Left hindlimb (tissue), 1 donor: ENCODE results near the gene FBXL16.

Source experiments
- DNase-seq: peaks from one replicate; pipeline ENCODE4 v3.0.0-alpha.2; 2018

The FBXL16 gene

DNA sequence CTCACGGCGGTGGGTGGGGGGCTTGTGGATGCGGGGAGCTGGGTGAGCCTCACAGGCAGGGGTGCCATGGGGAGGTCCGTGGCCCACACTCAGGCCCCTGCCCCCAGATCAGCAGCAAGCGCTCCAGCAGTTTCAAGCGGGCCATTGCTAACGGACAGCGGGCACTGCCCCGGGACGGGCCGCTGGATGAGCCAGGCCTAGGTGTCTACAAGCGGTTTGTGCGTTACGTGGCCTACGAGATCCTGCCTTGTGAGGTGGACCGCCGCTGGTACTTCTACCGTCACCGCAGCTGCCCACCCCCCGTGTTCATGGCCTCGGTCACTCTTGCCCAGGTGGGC lies 29.1 kb downstream of the FBXL16 start:
- DNase-seq = no peak

DNA sequence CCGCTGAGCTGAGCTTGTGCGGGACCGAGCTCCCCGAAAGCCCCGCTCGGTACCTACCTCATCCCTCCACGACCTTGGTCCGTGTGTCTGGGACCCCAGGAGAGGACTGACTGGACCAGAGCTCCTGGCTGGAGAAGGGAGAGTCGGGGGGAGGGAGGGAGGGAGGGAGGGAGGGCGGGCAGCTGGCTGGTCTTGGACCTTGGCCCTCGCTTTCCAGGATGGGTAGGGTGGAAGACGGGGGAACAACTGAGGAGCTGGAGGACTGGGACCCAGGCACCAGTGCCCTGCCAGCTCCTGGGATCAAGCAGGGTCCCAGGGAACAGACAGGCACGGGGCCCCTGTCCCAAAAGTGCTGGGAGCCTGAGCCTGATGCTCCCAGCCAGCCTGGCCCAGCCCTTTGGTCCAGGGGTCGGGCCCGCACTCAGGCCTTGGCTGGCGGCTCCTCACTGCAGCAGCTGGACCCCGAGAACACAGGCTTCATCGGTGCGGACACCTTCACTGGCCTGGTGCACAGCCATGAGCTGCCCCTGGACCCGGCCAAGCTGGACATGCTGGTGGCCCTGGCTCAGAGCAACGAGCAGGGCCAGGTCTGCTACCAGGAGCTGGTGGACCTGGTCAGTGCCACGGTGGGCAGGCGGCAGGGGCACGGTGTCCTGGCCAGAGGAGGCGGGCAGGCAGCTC lies 29.6 kb downstream of the FBXL16 start:
- DNase-seq = no peak

DNA sequence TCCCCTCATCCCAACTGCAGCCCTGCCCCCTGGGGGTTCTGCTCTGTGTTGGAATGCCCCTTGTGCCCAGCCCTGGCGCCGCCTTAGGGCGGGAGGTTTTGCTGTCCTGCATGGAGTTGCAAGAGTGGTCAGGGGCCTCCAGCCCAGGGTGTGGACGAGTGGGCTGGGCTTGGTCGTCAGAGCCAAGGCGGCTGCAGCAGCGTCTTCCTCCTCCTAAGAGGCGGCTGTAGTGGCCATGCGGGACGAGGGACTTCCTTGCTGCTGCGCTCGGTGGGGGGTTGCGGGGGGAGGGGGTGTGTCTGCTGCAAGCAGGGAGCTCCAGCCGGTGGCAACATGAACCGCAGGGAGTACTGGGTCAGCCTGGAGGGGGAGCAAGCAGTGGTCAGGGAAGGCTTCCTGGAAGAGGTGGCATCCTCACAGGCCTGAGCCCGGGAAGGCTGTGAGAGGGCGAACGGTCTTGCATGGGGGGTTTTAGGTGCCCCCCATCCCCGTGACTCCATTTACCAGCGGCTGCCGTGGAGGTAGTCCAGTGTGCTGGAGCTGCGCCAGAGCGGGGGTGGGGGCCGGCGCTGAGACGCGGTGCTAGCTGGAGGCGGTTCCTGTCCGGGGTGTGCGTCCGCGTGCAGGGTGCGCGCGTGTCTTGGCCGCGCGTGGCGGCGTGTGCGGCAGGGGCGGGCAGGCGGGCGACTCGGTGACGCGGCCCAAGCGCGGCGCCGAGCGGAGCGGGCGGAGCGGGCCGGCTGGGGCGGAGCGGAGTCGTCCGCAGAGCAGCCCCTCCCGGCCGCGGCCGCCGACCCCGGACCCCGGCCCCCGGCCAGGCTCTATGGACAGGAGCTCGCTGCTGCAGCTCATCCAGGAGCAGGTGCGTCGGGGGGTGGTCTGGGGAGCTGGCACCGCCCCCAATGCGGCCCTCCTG lies 30.4 kb downstream of the FBXL16 start, which contains the start of gene RHBDL1:
RHBDL1 (plus strand) TSS at position 704 of the 916 bp plus-strand sequence; CDS start at position 824, 120 bp downstream.
- DNase-seq = no peak

- DNase-seq = no peak
Measured at GRCh38 chr16:674214-674881, 31.3 kb downstream of the FBXL16 start.

- no peak for DNase-seq
Measured at GRCh38 chr16:673399-673991, 32.1 kb downstream of the FBXL16 start.

- no peak for DNase-seq
Measured at GRCh38 chr16:672851-673250, 32.8 kb downstream of the FBXL16 start.

DNA sequence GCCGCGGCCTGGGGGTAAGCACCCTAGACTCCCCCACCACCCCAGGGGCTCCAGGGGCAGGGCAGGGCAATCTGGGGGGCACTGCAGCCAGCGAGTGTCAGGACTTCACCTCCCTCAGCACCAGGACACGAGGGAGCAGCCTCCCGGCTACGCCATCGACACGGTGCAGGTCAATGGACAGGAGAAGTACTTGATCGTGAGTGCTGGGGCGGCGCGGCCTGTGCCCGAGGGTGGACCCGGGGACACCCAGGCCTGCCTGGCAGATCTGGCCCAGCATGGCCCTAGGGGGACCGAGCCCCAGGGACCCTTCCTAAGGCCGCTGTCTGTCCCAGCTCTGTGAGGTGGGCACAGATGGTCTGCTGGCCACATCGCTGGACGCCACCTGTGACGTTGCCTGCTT lies 33.2 kb downstream of the FBXL16 start:
- no peak for DNase-seq

DNA sequence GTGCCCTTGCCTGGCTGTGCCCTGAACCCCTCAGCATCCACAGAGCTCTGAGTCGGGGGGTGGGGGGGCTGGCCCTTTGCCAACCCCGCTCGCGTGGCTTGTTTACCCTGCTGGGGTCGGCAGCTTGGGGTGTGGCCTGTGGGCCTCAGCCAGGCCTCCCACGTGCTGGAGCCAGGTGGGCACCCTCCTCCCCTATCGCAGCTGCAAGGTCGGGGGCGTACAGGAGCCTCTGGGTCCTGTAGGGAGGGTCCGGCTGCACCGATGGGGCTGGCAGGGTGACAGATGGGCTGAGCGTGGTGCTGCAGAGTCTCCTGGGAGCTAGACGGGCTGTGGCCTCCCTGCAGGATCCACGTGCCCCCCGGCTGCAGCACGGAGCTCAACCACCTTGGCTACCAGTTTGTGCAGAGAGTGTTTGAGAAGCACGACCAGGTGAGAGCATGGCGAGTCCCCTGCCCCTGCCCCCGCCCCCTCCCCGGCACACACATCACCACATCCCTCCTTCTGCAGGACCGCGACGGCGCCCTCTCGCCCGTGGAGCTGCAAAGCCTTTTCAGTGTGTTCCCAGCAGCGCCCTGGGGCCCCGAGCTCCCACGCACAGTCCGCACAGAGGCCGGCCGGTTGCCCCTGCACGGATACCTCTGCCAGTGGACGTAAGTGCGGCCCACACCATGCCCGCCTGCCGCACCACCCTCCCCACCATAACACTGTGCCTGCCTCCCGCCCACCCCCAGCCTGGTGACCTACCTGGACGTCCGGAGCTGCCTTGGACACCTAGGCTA lies 34.1 kb downstream of the FBXL16 start:
- no peak for DNase-seq

GRCh38 chr16:670485-671352 lies 34.9 kb downstream of the FBXL16 start:
- DNase-seq = no peak

DNA sequence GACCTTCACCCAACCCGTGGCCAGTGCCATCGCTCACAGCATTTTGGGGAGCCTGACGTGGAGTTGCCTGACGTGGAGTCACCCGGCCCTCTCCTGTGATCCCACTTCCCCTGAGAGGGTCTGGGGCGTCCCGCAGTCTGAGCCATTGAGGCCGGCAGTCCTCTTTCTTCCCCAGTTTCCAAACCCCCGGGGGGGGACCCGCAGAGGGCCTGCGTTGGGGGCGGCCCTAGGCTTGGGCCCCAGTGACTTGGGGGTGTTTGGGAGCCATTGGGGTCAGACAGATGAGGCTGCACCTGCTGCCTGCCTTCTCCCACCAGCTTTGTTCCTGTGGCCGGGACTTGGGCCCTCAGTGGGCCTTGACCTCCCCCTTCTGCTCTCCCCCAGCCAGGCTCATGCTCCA lies 35.9 kb downstream of the FBXL16 start:
- no peak for DNase-seq

- no peak for DNase-seq
Measured at GRCh38 chr16:668519-669171, 37.0 kb downstream of the FBXL16 start.

DNA sequence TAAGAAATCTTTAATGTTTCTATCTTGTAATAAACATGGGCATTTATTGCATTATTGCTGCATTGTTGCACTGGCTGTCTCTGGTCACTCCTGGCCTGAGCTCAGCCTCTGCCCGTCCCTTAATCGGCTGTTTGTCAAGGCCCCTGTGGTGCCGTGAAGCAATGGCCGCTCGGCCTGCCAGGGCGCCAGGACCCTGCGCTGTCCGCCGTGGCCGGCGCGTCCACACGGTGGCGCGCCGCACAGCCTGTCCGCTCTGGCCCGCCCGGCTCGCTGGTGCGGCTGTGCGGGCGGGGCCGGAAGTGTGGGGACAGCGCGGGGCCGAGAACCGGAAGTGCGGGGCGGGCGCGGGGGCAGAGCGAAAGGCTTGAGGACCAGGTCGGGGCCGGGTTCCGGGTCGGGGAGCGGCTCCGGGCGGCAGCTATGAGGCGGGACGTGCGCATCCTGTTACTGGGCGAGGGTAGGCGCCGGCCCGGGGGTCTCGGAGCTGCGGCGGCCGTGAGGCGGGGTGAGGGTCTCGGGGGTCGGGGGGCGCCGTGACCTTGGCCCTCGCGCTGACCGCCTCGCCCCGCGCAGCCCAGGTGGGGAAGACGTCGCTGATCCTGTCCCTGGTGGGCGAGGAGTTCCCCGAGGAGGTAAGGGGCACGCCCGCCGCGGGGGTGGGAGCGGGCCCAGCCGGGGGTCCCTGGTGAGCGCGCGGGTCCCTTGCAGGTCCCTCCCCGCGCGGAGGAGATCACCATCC lies 37.7 kb downstream of the FBXL16 start, which contains the start of gene RHOT2:
RHOT2 (plus strand) TSS at position 353 of the 739 bp plus-strand sequence; CDS start at position 421, 68 bp downstream.
- DNase-seq = peak; percentile 94

DNA sequence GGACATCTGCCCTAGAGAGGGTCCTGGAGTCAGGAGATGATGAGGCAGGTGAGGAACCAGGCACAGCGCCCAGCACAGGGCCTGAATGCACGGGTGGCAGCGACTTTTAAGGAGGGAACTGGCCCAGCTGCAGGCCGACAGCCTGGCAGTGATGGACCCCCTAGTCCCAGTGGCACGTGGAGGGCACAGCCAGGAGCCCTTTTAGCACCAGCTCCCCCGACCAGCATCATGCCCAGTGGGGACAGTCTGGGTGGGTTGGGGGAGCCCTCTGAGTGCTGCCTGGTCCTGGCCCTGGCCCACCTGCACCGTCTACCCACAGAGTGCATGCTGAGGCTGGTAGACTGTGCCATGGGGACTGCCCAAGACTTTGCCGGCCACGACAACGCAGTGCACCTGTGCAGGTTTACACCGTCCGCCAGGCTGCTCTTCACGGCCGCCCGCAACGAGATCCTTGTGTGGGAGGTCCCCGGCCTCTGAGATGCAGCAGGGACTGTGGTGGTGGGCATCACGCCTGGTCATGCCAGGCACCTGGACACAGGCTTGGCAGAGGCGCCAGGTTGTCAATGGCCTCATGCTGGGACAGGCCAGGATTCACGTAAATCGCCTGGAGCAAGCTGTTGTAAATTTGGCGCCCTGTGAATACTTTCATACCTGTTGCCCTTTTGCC lies 38.4 kb downstream of the FBXL16 start:
- DNase-seq = no peak

DNA sequence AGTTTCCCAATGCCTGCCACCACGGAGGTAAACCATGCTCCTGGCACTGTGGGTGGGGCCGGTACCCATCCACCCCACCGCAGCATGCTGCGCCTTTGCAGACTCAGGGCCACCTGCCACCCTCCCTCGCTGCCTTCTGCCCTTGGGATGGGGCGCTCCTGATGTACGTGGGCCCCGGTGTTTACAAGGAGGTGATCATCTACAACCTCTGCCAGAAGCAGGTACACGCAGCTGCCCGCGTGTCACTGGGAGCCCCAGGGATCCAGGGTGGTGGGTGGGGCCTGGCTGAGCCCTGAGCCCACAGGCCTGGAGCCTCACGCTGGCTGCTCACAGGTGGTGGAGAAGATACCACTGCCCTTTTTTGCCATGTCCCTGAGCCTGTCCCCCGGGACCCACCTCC lies 39.0 kb downstream of the FBXL16 start:
- DNase-seq = no peak

GRCh38 chr16:662597-662996 lies 43.0 kb downstream of the FBXL16 start:
- no peak for DNase-seq

DNA sequence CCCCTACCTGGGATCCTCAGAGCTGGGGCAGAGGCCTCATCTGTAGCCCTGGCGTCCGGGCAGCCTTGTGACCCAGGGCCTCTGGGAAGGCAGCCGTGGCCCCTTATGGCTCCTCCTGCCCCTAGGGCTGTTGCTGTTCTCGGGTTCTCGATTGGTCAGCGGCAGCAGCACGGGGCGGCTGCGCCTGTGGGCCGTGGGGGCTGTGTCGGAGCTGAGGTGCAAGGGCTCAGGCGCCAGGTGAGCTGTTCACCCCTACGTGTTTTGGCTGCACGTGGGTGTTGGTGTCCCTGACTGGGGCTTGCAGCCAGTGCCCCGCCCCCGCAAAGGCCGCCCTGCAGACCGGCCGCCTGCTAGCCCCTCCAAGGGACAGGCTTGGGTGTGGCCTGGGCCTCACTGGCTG lies 43.5 kb downstream of the FBXL16 start:
- no peak for DNase-seq

DNA sequence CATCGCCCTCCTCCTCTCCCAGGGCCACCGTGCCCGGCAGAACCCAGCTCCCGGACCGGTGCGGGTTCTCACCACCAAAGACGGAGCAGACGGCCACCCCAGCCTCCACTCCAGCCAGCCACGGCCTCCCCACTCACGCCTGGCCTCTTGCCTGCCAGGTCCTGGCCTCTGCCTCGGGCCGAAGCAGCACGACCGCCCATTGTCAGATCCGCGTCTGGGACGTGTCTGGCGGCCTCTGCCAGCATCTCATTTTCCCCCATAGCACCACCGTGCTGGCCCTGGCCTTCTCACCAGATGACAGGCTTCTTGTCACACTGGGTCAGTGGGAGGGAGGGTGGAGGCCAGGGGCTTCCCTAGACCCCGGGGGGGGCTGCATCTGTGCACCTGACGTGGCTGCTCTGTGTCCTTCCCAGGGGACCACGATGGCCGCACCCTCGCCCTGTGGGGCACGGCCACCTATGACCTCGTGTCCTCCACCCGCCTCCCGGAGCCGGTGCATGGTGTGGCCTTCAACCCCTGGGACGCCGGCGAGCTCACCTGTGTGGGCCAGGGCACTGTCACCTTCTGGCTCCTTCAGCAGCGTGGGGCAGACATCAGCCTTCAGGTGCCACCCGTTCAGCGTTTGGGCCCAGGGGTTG lies 44.3 kb downstream of the FBXL16 start:
- no peak for DNase-seq

DNA sequence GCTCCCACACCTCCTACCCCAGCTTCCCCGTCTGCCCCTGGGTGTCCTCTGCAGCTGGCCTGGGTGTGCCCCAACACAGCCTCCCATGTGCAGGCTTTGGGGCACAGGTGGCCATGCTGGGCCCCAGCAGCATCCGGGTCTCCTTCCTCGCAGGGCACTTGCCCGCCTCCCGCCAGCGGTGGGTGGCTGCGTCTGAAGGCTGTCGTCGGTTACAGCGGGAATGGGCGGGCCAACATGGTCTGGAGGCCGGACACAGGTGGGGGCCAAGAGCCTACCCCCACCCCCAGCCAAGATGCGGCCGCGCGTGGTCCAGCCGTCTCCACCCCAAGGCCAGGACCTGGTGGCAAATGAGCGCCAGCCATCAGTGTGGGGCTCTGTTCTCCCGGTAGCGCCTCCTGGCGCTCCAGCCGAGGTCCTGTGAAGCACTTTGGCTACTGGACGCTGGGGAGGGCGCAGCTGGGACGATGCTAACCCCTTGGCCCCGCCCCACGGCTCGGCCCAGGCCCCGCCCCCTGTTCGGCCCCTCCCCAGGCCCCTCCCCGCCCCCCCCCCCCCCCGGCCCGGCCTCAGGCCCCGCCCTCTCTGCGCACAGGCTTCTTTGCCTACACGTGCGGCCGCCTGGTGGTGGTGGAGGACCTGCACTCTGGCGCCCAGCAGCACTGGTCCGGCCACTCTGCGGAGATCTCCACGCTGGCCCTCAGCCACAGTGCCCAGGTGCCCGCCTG lies 45.0 kb downstream of the FBXL16 start:
- DNase-seq = peak; percentile 87
